ENCODE results near the gene TIMM21. TPM values are rescaled to one million over a fixed set of nuclear protein-coding genes. Genes with fewer than 3 reads are reported as not detected.

TIMM21 gene
- total and polyA plus RNA-seq, 2 experiments from 2014 or later, result 25.6 to 53.0 TPM

DNA sequence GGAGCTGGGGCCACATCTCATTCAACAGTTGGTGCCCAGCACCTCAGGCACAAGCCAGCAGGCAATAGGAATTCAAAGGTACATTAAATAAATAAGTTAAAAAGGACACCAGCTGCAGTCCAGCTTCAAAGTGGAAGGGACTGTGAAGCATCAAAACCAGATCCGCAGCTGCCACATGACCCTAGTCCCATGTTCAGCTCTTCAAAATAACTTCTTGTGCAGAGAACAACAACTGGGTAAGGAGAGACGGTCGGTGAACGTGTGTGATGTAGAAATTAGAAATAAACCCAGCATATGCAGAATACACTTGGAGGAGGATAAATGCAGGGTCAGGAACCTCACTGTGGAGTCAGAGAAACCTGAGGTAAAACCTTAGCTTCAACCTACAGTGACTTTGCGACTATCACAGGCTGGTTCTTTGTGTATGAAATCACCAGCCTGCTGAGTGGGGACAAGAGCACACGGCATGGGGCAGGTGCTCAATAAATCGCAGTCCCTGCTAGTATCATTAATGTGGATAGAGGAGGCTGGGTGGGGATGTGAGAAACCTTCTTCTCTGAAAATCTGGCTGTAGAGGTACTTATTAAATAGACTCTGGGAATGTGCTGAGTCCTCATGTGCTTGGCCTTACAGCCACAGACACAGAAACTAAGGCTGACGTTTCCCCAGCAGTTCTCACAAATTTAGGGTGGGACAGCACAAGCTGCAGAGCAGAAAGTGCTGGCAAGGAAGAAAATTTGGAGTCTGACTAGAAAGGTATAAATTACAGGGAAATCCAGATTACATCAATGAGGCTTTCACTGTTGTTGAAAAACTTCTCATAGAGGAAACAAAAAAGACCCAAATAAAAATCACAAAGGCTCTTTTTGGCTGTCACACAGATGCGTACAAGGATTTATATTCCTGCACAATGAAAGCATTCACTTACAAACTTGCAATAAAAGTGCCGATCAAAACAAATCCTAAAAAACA is 21.4 kb upstream of the TIMM21 start:
- Histone ChIP-seq H3K9me2 (replicated peaks; ENCODE audit: insufficient read depth) (no peaks in the 10 kb centered on the region), H3K4me1 (ENCODE audit: insufficient read depth) (no peaks in the 10 kb centered on the region), H3K27me3 (no peaks in the 10 kb centered on the region), H4K20me1 (ENCODE audit: insufficient read depth, poor library complexity, severe bottlenecking) (no peaks in the 10 kb centered on the region), H3K79me2 (no peaks in the 10 kb centered on the region), H3K9me3 (ENCODE audit: low read depth) (no peaks in the 10 kb centered on the region), H3K4me3 (no peak overlapping the region), H3K4me2 (no peak overlapping the region), H3K36me3 (replicated peaks; ENCODE audit: insufficient read depth, low read depth) (no peaks in the 10 kb centered on the region), H2AFZ (no peak overlapping the region), H3K27ac (no peak overlapping the region)
- no peak for TF ChIP-seq EZH2phosphoT487 (IDR thresholded peaks at IDR 0.05; ENCODE audit: low read depth, severe bottlenecking, unreplicated experiment)
- no peak for TF ChIP-seq EZH2 (IDR thresholded peaks at IDR 0.05; ENCODE audit: borderline replicate concordance)
- TF ChIP-seq, protein P1, sequence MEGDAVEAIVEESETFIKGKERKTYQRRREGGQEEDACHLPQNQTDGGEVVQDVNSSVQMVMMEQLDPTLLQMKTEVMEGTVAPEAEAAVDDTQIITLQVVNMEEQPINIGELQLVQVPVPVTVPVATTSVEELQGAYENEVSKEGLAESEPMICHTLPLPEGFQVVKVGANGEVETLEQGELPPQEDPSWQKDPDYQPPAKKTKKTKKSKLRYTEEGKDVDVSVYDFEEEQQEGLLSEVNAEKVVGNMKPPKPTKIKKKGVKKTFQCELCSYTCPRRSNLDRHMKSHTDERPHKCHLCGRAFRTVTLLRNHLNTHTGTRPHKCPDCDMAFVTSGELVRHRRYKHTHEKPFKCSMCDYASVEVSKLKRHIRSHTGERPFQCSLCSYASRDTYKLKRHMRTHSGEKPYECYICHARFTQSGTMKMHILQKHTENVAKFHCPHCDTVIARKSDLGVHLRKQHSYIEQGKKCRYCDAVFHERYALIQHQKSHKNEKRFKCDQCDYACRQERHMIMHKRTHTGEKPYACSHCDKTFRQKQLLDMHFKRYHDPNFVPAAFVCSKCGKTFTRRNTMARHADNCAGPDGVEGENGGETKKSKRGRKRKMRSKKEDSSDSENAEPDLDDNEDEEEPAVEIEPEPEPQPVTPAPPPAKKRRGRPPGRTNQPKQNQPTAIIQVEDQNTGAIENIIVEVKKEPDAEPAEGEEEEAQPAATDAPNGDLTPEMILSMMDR (IDR thresholded peaks at IDR 0.05; ENCODE audit: poor library complexity), result no peak
- 69% methylated on average over 10 of the region's 10 CpGs for WGBS (ENCODE audit: low lambda C conversion rate, missing lambda C conversion rate)
- DNase-seq (ENCODE audit: low spot score), result no peak

DNA sequence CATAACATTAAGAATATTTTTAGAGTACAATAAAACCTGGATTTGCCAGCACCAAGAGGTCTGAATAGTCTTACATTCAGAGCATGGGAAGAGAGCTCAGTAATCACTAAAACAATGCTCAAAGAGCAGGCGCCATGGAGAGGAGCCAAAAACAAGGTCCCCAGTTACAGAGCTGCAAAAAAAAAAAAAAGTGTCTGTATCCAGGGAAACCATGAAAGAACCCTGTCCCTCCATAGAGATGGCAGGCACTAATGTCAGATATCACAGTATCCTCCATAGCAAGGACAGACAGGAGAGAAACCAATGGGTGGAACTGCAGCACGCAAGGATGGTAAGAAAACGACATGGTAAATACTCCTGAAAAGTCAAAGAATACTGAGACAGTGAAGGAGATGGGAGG is 20.2 kb upstream of the TIMM21 start:
- no peak overlapping the region for H3K4me3 ChIP-seq

DNA sequence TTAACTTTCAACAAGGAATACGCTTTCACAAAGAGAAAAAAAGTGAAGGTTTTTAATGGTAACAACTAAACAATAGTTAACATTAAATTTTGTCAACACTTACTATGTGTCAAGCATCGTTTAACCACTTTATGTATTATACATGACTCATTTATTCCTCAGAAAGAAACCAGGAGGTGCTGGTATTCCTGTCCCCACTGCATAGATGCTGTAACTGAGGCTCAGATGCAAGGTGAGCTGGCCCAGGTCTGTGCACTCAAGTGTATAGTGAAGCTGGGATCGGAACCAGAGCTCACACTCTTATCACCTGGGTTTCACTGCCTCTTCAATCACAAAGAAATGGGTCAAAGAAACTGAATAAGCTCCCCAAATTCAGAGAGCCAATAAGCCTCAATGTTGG is 17.2 kb upstream of the TIMM21 start:
- H3K9me3 ChIP-seq (ENCODE audit: low read depth), result no peaks in the 10 kb centered on the region
- no peaks in the 10 kb centered on the region for H3K9me2 ChIP-seq (replicated peaks; ENCODE audit: insufficient read depth)
- 96% methylated on average over 3 of the region's 3 CpGs for WGBS (ENCODE audit: low lambda C conversion rate, missing lambda C conversion rate)
- no peak overlapping the region for H3K4me2 ChIP-seq
- no peak for TF ChIP-seq EZH2 (IDR thresholded peaks at IDR 0.05; ENCODE audit: borderline replicate concordance)
- TF ChIP-seq, protein P1 (IDR thresholded peaks at IDR 0.05; ENCODE audit: poor library complexity), result no peak
- TF ChIP-seq EZH2phosphoT487 (IDR thresholded peaks at IDR 0.05; ENCODE audit: low read depth, severe bottlenecking, unreplicated experiment), result no peak
- H3K79me2 ChIP-seq, result no peaks in the 10 kb centered on the region
- no peaks in the 10 kb centered on the region for H3K4me1 ChIP-seq (ENCODE audit: insufficient read depth)
- H2AFZ ChIP-seq, result no peak overlapping the region
- H4K20me1 ChIP-seq (ENCODE audit: insufficient read depth, poor library complexity, severe bottlenecking), result no peaks in the 10 kb centered on the region
- no peak overlapping the region for H3K27ac ChIP-seq
- no peak overlapping the region for H3K4me3 ChIP-seq
- DNase-seq (ENCODE audit: low spot score), result no peak
- H3K36me3 ChIP-seq (replicated peaks; ENCODE audit: insufficient read depth, low read depth), result no peaks in the 10 kb centered on the region
- no peaks in the 10 kb centered on the region for H3K27me3 ChIP-seq

More for the DNA sequence above, 20.2 kb upstream of the TIMM21 start:
- Histone ChIP-seq H3K79me2 (no peaks in the 10 kb centered on the region), H3K27ac (no peak overlapping the region), H3K36me3 (replicated peaks; ENCODE audit: insufficient read depth, low read depth) (no peaks in the 10 kb centered on the region), H3K4me1 (ENCODE audit: insufficient read depth) (no peaks in the 10 kb centered on the region), H4K20me1 (ENCODE audit: insufficient read depth, poor library complexity, severe bottlenecking) (no peaks in the 10 kb centered on the region), H3K9me2 (replicated peaks; ENCODE audit: insufficient read depth) (no peaks in the 10 kb centered on the region), H3K4me2 (no peak overlapping the region), H3K27me3 (no peaks in the 10 kb centered on the region), H2AFZ (no peak overlapping the region), H3K9me3 (ENCODE audit: low read depth) (no peaks in the 10 kb centered on the region)
- 84% methylated on average over 3 of the region's 3 CpGs for WGBS (ENCODE audit: low lambda C conversion rate, missing lambda C conversion rate)
- DNase-seq (ENCODE audit: low spot score), result no peak
- TF ChIP-seq, protein P1 (IDR thresholded peaks at IDR 0.05; ENCODE audit: poor library complexity), result no peak
- no peak for TF ChIP-seq EZH2 (IDR thresholded peaks at IDR 0.05; ENCODE audit: borderline replicate concordance)
- TF ChIP-seq EZH2phosphoT487 (IDR thresholded peaks at IDR 0.05; ENCODE audit: low read depth, severe bottlenecking, unreplicated experiment), result no peak

Data from hepatocyte (in vitro differentiated cells).